Breast epithelium (tissue), 3 donors: ENCODE results near the gene LLPH.

Experiments used
- CTCF ChIP-seq, 3 donors: fragments of 450-650 bp; IDR thresholded peaks; one replicate each; pipeline ENCODE4 v1.5.1; 2016 to 2017; ENCODE audit warnings: antibody characterized with exemption in 3 of 3, mild to moderate bottlenecking in 3 of 3, moderate library complexity in 3 of 3
- POLR2A ChIP-seq: fragments of 450-650 bp; IDR thresholded peaks from one replicate; pipeline ENCODE4 v1.6.1; 2016; ENCODE audit warnings: antibody characterized with exemption, mild to moderate bottlenecking, moderate library complexity

DNA sequence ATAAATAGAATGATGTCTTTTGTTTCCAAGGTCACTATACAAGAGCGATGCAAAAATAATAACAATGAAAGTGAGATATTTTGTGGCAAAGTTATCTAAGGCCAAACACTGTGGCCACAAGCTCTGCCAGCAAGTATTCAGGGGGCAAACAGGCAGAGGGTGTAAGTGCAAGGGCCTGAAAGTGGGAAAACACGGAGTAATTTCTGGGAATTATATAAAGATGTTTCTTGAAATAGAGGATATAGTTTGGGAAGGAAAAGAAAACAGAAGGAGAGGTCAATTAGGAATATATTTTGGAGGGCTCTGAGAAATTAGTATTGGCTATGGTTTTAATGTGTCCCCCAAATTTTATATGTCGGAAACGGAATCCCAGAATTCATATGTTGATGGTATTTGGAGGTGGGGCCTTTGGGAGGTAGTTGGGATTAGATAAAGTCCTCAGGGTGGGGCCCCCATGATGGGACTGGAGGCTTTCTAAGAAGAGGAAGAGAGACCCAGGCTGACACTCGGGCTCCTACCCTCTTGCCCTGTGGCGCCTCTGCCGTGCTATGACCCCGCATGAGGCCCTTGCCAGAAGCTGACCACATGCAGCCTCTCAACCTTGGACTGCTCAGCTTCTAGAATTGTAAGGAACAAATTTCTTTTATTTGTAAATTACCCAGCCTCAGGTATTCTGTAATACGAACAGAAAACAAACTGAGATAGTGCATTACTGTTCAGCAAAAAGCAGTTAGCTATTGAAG lies 60.0 kb downstream of the LLPH start:
- TF ChIP-seq CTCF (IDR thresholded peaks at IDR 0.05) (no peak), POLR2A (no peak)
